GM20431 (cell line): ENCODE measurements around the gene TCEANC2.
"Not testable (repeated sequence)": the region's sequence is repeated elsewhere in the genome, so short reads cannot be mapped to it uniquely, and the experiment has no call there.

ENCODE experiments used
- in situ Hi-C: fragments of 300-500 bp; cut with MseI, MboI; formaldehyde crosslinking; loops from one replicate; pipeline ENCODE4 v1.15.0; 2020; ENCODE audit warnings: low sequenced_read_pairs; ENCODE audit not compliant: unreplicated experiment

Gene TCEANC2

DNA sequence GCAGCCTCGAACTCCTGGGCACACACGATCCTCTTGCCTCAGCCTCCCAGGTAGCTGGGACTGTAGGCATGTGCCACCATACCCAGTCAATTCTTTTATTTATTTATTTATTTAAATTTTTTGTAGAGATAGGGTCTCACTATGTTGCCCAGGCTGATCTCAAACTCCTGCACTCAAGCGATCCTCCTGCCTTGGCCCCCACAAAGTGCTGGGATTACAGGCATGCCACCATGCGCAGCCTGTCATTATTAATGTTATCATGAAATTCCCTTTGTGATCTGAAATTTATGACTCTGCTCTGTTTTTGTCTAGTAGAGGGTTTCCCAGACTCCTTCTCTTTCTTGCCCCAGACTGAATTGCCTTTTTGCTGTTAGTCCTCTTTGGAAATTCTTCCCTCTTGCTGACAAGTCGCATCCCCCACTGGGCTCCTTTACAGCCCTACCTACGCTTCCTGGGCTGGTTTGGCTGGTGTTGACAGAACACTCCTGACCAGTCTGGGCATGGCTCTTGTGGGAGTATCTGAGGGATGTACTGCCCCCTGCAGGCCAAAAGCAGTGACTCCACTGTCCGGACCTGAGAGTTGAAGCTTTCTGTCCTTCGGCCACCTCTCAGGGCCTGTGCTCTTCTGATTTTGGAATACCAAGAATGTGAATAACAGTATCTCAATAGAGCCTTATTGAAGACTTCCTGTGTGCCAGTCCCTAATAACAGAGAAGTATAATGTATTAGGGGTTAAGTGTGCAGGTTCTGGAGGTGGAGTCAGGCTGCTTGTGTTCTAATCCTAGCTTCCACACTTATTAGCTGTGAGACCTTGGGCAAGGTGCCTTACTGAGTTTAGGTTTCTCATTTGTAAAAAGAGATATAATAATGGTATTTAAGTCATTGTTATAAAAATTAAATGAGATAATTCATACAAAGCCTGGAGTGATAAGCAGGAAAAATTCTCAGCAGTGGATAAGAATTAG is 28.2 kb downstream of the TCEANC2 start:
- in situ Hi-C loops: no loop called here

DNA sequence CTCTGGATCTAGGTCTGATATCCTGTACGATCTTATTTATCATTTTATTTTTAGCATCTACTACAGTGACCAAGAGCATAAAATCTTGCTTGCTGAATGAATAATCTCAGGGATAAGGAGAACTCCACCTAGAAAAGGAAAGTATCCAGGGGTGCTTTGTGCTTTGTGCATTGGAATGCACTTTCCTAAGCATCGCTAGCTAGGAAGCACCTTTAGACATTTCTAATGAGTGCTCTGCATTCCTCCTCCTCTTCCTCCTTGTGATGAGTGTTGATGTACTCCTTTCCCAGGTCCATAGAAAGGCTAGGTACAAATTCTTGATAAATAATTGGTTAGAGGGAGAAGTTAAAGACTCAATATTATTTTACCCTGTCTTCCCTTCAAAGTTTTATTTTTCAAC is 31.4 kb downstream of the TCEANC2 start:
- in situ Hi-C loops: no loop called here

- in situ Hi-C loops: no loop called here
Observed at GRCh38 chr1:54086754-54087153, 33.3 kb downstream of the TCEANC2 start.

- in situ Hi-C loops: no loop called here
Observed at GRCh38 chr1:54088385-54088784, 35.0 kb downstream of the TCEANC2 start.

DNA sequence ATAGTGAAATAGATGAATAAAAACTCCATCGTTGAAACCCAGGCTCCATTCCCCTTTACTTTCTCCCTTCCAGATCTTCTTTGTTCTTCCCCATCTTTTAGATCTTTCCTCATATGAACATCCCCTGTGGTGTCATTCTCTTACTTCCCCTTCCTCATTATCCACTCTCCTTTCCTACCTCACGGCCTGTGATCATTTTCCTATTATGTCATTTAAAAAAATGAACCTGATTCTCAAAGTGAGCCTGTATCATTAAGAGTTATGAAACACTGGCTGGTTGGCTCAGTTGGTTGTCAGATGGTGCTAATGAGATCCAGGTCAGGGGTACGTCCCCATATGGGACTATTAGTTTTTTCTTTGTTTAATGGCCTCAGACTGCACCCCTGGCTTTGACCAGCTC is 38.3 kb downstream of the TCEANC2 start:
- in situ Hi-C loops: no loop called here

DNA sequence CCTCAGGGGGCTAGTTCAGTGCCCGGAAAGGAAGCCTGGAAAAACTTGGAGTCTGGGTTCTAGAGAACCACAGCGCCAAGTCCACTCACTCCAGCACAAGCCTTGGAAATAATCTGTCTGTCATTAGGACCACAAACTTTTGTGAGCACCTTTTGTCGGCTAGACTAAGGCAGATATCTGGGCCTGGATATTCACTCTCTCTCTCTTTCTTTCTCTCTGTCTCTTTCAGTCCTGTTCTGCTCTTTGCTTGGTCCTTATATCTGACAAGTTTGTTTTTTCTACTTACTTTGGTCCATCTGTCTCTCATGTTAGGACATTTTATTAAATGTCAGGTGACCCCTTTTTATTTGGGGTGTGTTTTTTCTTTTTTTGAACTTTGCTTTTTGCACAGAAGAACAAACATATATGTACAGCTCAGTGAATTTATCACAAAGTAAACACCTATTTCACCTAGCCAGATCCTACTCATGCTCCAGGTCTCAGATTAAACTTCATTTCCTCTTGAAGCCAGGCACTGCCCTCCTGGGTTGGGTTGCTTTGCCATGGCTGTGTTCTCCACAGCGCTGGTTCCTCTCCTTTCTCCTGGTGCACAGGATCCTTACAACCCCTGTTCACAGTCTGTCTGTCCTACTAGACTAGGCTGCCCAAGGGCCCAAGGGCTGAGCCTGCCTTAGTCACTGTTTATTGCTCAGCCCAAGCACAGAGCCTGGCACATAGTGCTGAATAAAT is 40.8 kb downstream of the TCEANC2 start:
- in situ Hi-C loops: no loop called here

DNA sequence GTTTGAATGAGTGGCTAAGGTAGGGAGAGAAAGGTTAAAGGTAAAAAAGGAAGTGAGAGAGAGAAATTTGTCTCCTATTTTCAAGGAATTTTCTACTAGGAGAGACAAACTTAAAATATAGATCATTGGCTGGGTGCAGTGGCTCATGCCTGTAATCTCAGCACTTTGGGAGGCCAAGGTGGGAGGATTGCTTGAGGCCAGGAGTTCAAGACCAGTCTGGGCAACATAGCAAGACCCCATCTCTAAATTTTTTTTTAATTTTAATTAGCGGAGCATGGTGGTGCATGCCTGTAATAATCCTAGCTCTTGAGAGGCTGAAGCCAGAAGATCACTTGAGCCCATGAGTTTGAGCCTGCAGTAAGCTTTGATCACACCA is 41.3 kb downstream of the TCEANC2 start:
- in situ Hi-C loops: not testable (repeated sequence)

DNA sequence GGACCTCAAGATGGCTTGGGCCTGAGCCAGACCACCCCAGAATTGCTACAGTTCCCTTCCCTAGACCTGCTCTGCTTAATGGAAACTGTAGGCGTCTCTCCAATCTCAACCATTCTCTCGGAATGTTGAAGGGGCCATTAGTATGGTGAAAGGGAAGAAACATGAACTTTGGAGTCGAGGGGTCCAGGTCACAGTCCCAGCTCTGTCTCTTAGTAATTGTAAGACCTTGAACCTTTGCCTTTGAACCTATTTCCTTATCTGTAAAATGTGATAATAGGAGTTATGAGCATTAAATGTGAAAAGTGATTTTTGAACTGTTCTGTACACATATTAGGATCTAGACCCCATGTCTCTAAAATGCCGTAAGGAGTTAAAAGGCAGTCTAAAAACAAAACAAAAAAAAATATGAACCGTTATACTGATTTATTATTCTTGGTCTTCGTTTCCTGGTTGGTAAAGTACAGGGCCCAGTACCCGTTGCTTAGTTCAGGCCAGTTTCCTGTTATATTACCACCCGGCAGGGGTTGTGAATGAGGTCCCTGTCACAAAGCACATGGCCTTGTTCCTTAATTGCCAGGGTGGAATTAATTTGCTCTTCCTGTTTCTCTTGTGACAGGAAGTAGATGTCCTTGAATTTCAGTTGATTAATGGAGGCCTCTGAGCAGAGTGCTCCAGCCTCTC is 42.3 kb downstream of the TCEANC2 start:
- in situ Hi-C loops: no loop called here

GRCh38 chr1:54096227-54096876 is 42.9 kb downstream of the TCEANC2 start:
- in situ Hi-C loops: no loop called here

GRCh38 chr1:54096877-54097240 is 43.5 kb downstream of the TCEANC2 start:
- in situ Hi-C loops: no loop called here

DNA sequence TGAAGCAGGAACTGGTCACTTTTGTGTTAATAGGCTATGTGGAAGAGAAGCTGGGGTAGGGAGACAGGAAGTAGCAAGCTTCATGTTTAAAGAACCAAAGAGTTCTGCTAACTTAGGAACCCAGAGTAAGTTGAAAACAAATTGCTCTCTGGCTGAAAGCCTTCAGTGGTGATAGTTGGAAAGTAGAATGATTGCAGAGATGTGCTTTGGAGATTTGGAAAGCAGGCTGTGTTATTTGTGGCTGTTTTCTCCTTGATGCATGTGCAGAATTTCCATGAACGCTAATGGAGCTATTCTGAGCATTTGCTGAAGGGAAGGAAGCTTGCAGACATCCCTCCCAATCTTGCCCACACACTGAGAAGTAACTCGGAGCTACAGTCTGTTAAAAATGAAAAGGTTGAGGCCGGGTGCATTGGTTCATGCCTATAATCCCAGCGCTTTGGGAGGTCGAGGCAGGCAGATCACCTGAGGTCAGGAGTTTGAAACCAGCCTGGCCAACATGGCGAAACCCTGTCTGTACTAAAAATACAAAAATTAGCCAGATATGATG is 45.7 kb downstream of the TCEANC2 start:
- in situ Hi-C loops: no loop called here

DNA sequence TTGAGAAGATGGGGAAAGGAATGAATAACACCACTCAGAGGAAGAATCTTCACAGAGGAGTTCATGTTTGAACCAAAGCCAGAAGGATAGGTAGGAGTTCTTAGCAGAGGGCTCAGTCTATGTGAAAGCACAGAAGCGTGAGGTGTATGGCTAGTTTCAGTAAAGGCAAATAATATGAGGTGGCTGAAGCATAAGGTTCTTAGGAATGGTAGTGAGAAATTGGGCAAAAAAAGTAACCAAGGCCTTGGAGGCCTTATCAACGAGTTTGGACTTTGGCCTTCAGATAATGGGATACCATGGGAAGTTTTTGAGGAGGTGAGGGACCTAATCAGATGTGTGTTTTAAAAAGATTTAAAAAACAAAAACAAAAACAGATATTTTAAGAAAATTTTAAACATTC is 47.1 kb downstream of the TCEANC2 start:
- in situ Hi-C loops: loop anchor here (25.0 kb wide), 1 partner anchor 387 kb away; no protein-coding TSS in a partner anchor

DNA sequence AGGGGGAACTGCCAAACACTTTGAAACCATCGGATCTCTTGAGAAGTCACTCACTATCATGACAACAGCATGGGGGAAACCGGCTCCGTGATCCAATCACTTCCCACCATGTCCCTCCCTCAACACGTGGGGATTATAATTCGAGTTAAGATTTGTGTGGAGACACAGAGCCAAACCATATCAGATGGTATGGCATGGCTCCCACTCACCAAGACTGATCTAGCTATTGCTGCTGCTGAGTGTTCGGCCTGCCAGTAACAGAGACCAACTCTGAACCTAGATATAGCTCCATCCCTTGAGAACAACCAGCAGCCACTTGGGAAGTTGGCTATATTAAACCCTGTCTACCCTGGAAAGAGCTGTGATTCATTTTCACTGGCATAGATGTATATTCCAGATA is 50.0 kb downstream of the TCEANC2 start:
- in situ Hi-C loops: loop anchor here (25.0 kb wide), 1 partner anchor 384 kb away; no protein-coding TSS in a partner anchor

GRCh38 chr1:54104613-54105012 is 51.2 kb downstream of the TCEANC2 start:
- in situ Hi-C loops: loop anchor here (25.0 kb wide), 1 partner anchor 383 kb away; no protein-coding TSS in a partner anchor

- in situ Hi-C loops: loop anchor here (25.0 kb wide), 1 partner anchor 382 kb away; no protein-coding TSS in a partner anchor
Observed at GRCh38 chr1:54105080-54105479, 51.7 kb downstream of the TCEANC2 start.

- in situ Hi-C loops: loop anchor here (25.0 kb wide), 1 partner anchor 381 kb away; no protein-coding TSS in a partner anchor
Observed at GRCh38 chr1:54105736-54106269, 52.4 kb downstream of the TCEANC2 start.

DNA sequence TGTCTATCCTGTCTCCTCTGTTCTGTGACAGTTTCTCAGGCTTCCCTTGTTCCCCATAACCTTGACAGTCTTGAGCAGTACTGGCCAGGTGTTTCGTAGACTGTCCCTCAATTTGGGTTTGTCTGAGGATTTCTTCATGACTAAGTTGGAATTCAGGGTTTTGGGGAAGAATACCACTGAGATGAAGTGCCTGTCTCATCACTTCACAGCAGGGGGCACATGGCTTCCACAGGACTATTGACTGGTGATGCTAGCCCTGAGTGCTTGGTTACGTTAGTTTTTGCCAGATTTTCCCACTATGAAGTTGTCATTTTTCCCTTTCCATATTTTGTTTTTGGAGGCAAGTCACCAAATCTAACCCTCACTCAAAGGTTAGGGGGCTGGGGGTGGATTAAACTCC is 53.7 kb downstream of the TCEANC2 start:
- in situ Hi-C loops: loop anchor here (25.0 kb wide), 1 partner anchor 380 kb away; no protein-coding TSS in a partner anchor

GRCh38 chr1:54108156-54108555 is 54.7 kb downstream of the TCEANC2 start:
- in situ Hi-C loops: loop anchor here (25.0 kb wide), 1 partner anchor 379 kb away; no protein-coding TSS in a partner anchor
